RWPE1 (cell line): Measurements from ENCODE around the gene RBM10.

ENCODE experiments used
- CTCF ChIA-PET: fragments of 350-600 bp; sonication (Branson Sonifier 250); formaldehyde crosslinking; extraction: SDS; loops from one replicate; lab custom pipeline; 2021; lab: Yijun Ruan, JAX
- POLR2A ChIA-PET: fragments of 400-600 bp; formaldehyde crosslinking; extraction: SDS; loops from one replicate; lab custom pipeline; 2020; ENCODE audit warnings: antibody characterized with exemption; ENCODE audit not compliant: low non-redundant PET; lab: Yijun Ruan, JAX
- DNase-seq: peaks from one replicate; pipeline ENCODE4 v3.0.0; 2012; ENCODE audit warnings: low spot score
- H3K27ac ChIP-seq: fragments of 450-650 bp; 2 replicates; pipeline ENCODE4 v1.5.1; 2017
- TF ChIP-seq, protein P1 (sequence below): fragments of 450-650 bp; conservative IDR thresholded peaks from 2 replicates; pipeline ENCODE4 v1.5.1; 2017; ENCODE audit warnings: low read depth, mild to moderate bottlenecking

The RBM10 gene

DNA sequence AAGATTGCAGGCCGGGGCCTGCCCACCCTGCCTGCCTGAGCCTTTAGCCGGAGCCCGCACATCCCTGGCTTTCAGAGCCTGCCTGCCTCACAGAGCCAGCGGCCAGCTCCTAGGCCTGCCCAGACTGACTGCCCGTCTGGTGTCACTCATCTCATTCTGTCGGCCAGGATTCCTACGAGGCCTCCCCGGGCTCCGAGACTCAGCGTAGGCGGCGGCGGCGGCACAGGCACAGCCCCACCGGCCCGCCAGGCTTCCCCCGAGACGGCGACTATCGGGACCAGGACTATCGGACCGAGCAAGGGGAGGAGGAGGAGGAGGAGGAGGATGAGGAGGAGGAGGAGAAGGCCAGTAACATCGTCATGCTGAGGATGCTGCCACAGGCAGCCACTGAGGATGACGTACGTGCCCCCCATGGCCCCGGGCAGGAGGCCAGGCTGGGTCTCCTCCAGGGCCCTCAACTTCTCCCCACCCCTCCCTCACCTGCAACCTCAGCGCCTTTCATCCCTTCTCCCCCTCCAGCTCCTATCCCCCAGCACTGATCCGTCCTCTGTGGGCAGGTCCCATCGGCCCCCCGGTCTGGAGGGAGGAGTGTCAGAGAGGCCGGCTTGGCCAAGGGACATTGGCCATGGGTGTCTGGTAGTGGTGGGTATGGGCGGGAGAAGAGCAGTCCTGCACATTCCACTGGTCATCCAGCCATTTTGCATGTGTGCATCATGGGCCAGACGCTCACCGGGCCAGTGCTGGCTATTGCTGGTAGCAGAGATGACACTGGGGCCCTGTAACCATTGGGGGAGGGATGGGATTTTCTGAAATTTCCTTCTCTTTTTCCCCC, 26.1 kb downstream of the RBM10 start:
- TF ChIP-seq, protein P1, sequence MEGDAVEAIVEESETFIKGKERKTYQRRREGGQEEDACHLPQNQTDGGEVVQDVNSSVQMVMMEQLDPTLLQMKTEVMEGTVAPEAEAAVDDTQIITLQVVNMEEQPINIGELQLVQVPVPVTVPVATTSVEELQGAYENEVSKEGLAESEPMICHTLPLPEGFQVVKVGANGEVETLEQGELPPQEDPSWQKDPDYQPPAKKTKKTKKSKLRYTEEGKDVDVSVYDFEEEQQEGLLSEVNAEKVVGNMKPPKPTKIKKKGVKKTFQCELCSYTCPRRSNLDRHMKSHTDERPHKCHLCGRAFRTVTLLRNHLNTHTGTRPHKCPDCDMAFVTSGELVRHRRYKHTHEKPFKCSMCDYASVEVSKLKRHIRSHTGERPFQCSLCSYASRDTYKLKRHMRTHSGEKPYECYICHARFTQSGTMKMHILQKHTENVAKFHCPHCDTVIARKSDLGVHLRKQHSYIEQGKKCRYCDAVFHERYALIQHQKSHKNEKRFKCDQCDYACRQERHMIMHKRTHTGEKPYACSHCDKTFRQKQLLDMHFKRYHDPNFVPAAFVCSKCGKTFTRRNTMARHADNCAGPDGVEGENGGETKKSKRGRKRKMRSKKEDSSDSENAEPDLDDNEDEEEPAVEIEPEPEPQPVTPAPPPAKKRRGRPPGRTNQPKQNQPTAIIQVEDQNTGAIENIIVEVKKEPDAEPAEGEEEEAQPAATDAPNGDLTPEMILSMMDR, result no peak
- ChIA-PET CTCF (no interaction called here), POLR2A (no interaction called here)
- no peak for DNase-seq
- no peak overlapping the region for H3K27ac ChIP-seq

DNA sequence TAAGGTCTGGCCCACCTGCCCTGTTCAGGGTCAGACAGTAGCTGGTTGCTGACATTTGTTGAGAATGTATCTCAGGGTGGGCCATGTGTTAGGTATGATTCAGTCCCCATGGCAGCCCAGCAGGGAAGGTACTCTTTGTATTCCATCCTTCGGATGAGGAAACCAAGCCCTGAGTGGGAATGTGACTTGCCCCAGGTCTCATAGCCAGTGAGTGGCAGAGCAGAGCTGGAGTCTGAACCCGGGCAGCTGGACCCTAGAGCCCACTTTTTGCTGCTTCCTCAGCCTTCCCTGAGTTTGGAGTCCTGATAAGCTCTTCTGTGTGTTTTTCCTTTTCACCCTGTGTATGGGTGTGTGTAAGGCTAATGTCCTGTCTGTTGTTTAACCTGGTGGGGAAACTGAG, 27.0 kb downstream of the RBM10 start:
- DNase-seq, result no peak
- TF ChIP-seq, protein P1, result no peak
- POLR2A ChIA-PET, result no interaction called here
- H3K27ac ChIP-seq, result no peak overlapping the region
- CTCF ChIA-PET, result no interaction called here

DNA sequence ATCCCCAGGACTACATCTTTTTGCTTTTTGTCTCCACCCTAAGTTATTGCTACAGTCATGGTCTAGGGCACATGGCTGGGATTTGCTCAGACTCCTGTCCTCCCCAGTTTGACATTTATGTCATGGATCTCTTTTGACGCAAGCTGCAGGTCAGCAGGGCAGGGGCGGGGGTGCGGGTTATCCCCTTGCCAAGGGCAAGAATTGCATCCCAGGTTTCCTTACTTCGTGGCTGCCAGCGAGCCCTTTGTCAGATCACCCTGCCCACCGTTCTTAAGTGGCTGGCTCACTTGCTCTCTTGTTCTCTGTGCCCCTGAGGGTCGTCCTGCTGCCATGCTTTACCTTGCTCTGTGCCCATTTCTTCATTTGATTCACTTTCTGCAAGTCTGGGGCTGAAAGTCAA, 27.5 kb downstream of the RBM10 start:
- TF ChIP-seq, protein P1, result no peak
- DNase-seq, result no peak
- ChIA-PET CTCF (no interaction called here), POLR2A (no interaction called here)
- no peak overlapping the region for H3K27ac ChIP-seq

DNA sequence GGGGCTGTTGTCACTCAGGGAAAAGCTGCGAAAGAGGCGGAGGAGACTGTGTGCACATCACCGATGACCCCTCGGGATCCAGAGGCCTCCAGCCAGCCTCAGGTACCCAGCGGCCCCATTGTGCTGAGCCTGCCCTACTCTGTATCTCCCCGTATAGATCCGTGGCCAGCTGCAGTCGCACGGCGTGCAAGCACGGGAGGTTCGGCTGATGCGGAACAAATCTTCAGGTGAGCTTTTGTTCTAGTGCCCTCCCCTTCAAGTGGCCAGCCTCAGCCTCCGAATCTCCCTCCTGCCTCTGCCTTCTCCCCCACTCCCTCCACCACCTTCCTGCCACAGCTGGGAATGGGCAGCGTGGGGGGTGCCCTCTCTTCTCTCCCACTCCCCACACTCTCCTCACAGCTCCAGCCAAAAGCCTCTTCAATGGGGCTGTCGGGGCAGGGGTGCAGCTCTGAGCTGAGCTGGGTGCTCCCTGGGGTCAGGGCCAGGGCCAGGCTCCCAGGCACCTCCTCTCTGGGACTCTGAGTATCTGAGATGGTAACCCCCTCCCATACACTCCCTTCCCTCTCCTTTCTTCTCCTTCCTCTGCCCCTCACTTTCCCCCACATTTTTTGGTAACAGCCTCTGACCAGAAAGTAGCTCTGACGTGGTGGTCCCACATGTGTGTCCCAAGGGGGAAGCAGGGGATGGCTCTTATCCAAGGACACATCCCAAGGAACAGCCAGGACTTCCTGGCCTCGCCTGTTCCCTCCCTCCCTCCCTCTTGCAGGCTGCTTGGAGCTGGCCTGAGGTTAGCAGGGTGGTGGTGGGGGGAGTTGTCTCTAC, 28.2 kb downstream of the RBM10 start:
- no peak overlapping the region for H3K27ac ChIP-seq
- no peak for DNase-seq
- ChIA-PET CTCF (no interaction called here), POLR2A (no interaction called here)
- TF ChIP-seq, protein P1, result no peak

DNA sequence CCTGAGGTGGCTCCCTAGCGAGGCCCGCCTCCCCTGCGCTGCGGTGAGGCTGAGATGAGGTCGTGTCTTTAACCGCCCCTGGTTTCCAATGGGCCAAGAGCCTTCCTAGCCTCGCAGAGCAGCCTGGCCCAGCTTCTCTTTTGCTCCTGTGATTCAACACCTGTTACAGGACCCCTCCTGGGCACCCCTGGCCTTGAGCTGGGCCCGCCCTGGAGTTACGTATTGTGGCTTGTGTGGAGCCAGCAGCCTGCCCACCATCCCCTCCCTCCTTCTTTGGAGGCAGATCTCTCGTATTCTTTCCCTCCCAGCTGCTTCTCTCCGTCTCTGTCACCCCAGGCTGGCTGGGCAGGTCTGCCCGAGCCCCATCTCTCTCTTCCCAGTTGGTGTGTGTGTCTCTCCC, 29.4 kb downstream of the RBM10 start:
- TF ChIP-seq, protein P1, result no peak

DNA sequence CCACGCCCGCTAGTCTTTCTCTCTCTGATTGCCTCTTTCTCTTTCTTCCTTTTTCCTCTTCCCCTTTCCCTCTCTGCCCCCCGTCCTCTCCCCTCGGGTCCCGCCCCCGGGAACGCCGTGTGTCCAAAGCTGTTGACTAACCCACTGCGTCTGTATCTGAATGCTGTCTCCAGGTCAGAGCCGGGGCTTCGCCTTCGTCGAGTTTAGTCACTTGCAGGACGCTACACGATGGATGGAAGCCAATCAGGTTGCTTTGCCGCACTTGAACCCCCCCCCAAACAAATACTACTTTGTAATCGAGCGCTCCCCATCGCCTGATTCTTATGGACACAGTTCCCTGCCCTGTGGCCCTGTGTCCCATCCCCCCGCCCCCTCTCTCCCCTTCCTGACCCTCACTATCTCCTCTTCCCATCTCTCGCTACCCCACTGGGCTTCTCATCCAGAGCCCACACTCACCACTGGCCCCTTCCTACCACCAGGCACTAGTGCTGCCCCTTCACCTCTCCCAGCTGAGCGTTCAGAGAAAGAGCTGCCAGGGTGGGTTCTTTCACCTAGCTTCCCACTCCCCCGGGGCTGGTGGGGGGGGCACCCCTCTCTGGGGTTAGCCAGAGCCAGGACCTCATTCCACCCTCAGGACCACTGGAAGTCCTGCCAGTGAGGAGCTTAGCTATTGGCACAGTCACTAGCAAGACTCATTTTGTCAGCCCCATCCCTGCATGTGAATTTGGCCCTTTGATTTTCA, 30.0 kb downstream of the RBM10 start:
- CTCF ChIA-PET, result no interaction called here
- H3K27ac ChIP-seq, result no peak overlapping the region
- TF ChIP-seq, protein P1, result no peak
- no peak for DNase-seq
- POLR2A ChIA-PET, result no interaction called here

More for the DNA sequence above, 29.4 kb downstream of the RBM10 start:
- CTCF ChIA-PET, result no interaction called here
- POLR2A ChIA-PET, result no interaction called here
- no peak for DNase-seq
- H3K27ac ChIP-seq, result no peak overlapping the region
